CD4-positive, alpha-beta T cell treated with Interleukin-6 at 100 ng/mL for 8 hours (primary cell): Measurements from ENCODE around the gene ANKRD39.
A peak's percentile ranks its signal among the peaks of the same experiment; 100 is the strongest.

Experiments used
- DNase-seq: peaks from one replicate; pipeline ENCODE4 v3.0.0-alpha.2; 2020; ENCODE audit warnings: mixed read lengths, low spot score

The ANKRD39 gene

GRCh38 chr2:96853321-96853720, 4.5 kb downstream of the ANKRD39 start:
- DNase-seq: no peak

GRCh38 chr2:96852667-96853066, 5.1 kb downstream of the ANKRD39 start:
- DNase-seq: no peak

- no peak for DNase-seq
These were observed 9.6 kb downstream of the ANKRD39 start for GRCh38 chr2:96848264-96848663.

- no peak for DNase-seq
These were observed 10.2 kb downstream of the ANKRD39 start for GRCh38 chr2:96847586-96847985.

GRCh38 chr2:96846825-96847224, 11.0 kb downstream of the ANKRD39 start:
- no peak for DNase-seq

- DNase-seq: no peak
These were observed 13.4 kb downstream of the ANKRD39 start for GRCh38 chr2:96844405-96844808.

GRCh38 chr2:96843538-96844268, 14.1 kb downstream of the ANKRD39 start, which contains the start of gene ANKRD23:
Gene ANKRD23 (minus strand): TSS chr2:96844021. CDS start chr2:96843992, 29 bp downstream.
- no peak for DNase-seq

- DNase-seq: no peak
These were observed 15.2 kb downstream of the ANKRD39 start for GRCh38 chr2:96842600-96842999.

GRCh38 chr2:96841701-96842495, 15.9 kb downstream of the ANKRD39 start:
- no peak for DNase-seq

- DNase-seq: no peak
These were observed 17.7 kb downstream of the ANKRD39 start for GRCh38 chr2:96839875-96840850.

- peak; percentile 88 for DNase-seq
These were observed 18.4 kb downstream of the ANKRD39 start for GRCh38 chr2:96839293-96839874.

GRCh38 chr2:96838345-96839292, 19.2 kb downstream of the ANKRD39 start:
- DNase-seq: no peak

- DNase-seq: no peak
These were observed 20.2 kb downstream of the ANKRD39 start for GRCh38 chr2:96837575-96837974.

- no peak for DNase-seq
These were observed 22.0 kb downstream of the ANKRD39 start for GRCh38 chr2:96835830-96836229.

- DNase-seq: no peak
These were observed 24.9 kb downstream of the ANKRD39 start for GRCh38 chr2:96832754-96833507.

- DNase-seq: no peak
These were observed 25.4 kb downstream of the ANKRD39 start for GRCh38 chr2:96832408-96832753.

- DNase-seq: no peak
These were observed 26.1 kb downstream of the ANKRD39 start for GRCh38 chr2:96831679-96832078.

- DNase-seq: no peak
These were observed 27.7 kb downstream of the ANKRD39 start for GRCh38 chr2:96830044-96830562.

- DNase-seq: no peak
These were observed 28.9 kb downstream of the ANKRD39 start for GRCh38 chr2:96828874-96829273.

GRCh38 chr2:96828436-96828835, 29.4 kb downstream of the ANKRD39 start:
- DNase-seq: no peak
